ENCODE results near the gene LMBR1.
"Not testable (repeated sequence)": the region's sequence is repeated elsewhere in the genome, so short reads cannot be mapped to it uniquely, and the experiment has no call there.

The LMBR1 gene

DNA sequence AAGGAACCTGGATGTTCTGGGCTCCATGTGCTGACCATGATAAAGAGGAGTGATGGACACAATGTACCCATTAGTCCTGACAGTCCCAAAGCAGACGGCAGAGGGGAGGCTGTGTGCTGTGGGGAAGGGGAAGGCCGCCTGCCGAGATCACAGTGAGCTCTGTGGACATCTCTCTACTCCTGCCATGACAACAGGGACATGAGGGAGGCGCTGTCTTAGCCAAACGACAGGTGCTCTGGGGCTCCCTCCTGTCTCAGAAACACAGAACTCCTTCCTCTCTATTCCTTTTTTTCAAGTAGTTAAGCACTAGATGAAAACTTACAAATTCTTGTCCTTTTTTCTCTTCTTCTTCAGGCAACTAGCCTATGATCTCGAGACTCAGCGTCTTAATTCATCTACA, 139.4 kb downstream of the LMBR1 start:
- no peak for DNase-seq

DNA sequence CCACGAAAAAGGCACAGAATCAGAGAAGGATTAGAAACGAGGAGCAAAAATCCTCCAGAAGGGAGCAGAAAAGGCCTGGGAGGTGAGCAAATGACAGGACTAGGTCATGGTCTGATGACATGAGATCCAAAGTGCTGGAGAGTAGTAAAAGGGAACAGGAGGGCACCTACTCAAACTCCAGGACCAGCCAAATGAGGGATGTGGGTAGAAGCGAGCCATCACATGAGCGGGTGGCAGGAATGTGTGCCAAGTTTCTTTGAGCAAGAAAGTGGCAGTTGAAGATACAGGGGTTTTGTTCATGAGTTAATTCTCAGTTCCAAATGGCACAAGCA, 139.8 kb downstream of the LMBR1 start:
- no peak for DNase-seq

DNA sequence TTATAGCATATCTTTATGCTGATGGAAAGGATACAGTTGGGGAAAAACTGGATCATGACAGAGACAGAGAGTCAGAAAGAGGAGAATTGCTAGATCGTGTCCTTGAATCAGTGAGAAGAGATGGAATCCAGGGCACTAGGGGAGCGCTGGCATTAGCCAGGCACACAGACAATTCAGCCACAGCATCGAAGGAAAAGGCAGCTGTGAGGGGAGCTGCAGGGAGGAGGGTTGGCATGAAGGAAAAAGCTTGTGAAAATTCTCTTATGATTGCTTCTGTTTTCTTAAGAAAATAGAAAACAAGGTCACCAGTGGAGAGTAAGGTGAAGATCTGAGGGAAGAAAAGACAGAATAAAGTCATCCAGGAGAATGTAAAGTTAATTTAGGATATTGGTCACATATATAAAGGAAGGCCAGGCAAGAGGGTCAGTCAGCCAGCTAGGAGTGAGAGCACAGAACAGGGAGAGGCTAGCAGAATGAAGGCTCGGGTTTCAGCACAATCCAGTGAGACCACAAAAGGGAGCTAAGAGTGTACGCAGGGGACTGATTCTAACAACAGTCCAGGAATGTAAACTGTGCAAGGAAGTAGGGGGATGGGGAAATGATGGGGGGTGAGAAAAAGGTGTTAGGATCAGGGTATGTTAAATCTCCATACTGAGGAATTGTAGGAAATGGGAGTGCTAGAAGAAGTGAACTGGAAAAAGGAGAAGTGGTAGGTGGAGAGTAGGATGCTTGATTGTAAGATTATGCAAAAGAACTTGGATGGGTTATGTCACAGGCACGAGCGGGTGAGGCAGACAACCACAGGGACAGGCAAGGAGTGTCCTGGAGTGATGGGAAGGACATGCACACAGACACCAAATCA, 140.4 kb downstream of the LMBR1 start:
- DNase-seq, result no peak

DNA sequence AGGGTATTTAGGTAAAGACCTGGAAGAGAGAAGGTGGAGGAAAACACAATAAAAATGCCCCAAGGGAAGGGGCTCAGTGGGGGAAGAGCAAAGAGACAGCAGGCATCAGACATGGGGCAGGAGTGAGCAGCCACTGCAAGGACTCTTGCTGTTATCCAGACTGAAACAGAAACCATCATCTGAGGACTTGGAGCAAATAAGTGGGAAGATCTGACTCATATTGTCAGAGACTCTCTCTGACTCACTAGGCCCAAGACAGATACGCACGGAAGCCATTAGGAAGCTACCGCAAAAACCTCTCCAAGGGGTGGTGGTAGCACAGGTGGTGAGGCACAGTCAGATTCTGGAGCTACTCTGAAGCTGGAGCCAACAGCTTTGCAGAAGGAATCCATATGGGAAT, 141.7 kb downstream of the LMBR1 start:
- no peak for DNase-seq

DNA sequence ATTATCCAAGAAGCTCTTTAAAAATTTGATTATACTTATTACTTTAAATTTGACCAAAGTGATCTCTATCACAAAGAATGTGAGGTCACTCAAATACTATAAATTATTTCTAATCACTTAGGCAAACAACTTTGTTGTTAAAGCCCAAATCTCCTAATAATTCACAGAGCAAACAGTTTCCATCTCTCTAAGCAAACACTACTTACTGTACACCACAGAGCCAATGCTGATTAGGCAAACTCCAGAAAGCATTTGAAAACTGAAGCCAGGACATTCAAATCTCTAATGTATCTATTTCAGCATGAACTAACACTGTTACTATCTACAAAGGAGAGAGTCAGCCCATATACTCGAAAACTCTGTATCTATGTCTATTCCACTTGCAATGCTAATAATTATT, 145.3 kb downstream of the LMBR1 start:
- DNase-seq, result no peak

DNA sequence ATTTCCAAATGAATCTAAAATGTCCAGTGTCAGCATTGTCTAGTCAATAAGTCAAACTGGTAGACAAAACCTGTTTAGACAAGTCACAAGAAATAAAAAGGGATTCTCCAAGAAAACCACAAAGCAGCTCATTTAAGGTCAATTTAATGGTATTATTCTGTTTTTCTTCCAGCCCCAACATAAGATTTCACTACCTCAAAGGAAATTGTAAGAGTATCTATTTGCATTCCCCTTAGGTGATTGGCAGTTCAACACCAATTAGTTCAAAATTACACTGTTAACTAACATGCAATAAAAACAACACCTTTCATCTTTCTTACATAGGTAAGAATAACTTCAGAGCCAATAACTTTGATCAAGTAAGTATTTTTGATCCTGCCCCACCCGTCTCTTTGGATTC, 146.1 kb downstream of the LMBR1 start:
- no peak for DNase-seq

DNA sequence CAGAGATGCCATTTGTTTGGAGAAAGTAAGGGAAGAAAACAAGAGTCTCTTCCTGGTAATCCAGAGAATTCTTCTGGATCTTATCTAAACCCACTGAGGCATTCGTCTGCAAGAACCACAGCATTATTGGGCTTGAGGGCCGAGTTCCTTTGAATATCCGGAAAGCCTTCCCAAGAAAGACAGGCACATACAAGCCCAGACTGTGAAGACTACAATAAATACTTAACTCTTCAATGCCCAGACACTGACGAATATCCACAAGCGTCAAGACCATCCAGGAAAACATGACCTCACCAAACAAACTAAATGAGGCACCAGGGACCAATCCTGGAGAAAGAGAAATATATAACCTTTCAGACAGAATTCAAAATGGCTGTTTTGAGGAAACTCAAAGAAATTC, 153.4 kb downstream of the LMBR1 start:
- DNase-seq, result no peak

DNA sequence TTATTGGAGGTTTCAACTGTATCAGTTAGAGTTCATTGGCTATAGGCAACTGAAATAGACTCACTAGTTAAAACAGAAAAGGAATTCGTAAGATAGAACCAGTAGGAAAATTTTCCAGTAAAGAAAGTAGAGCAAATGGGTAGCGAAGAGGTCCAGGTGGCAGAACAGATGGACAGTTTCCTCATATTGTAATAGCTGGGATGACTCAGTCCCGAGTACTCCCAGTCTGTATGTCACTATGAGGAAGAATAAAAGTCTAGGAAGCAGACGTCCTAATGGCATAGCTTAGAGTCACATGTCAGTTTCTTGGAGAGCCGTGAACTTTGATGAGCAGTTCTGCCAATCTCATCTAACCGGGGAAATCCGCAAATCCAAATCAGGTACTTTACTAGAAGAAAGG, 157.1 kb downstream of the LMBR1 start:
- DNase-seq, result no peak

DNA sequence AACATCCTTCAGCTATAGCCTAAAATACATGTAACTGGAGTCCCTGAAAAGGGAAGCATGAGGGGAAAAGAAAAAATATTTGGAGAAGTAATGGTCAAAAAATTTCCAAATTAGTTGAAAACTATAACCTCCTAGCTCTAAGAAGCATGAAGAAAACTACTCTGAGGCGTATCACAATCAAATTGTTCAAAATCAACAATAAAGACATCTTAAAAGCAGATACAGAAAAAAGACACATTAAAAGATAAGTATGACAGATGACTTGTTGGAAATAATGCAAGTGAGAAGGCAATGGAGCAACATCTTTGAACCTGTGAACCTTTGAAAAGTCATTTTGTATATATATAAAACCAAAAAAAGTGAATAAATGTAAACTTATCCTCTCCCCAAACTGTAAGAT, 159.3 kb downstream of the LMBR1 start:
- DNase-seq, result no peak

DNA sequence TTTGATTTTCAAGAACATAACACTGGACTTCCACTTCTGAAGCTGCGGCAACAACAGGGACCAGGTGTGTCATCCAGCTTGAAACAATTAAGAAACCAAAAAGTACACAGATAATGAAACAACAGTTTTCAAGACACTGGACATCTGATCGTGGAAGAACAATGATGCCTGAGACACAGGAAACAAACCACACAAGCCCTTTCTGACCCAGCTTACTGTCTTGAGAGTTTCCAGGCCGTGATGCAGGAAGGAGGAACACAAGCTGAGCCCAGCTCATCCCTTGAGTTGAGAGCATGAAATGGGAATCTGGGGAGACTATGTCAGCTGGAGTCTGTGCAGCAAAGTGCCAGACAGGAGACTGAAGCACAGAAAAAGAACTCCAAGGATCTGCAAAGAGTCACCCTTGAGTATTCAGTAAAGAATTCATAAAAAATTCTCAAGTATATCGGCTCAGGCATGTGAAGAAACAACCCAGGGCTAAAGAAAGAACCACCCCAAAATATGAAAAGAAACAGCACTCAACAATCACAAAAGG, 160.8 kb downstream of the LMBR1 start:
- DNase-seq, result no peak

DNA sequence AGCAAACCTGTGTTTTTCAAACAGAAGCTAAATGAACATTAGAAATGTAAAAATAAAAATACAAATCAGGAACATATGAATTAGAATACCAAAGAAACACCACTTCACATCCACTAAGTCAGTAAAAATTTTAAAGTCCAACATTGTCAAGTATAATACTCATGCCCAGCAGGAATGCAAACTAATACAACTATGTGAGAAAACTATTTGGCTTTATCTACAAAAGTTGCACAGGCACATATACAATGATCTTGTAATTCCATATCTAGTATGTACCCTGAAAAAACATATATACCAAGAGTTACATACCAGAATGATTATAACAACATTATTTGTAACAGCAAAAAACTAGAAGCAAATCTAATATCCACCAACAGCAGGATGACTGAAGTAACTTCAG, 161.3 kb downstream of the LMBR1 start:
- no peak for DNase-seq

DNA sequence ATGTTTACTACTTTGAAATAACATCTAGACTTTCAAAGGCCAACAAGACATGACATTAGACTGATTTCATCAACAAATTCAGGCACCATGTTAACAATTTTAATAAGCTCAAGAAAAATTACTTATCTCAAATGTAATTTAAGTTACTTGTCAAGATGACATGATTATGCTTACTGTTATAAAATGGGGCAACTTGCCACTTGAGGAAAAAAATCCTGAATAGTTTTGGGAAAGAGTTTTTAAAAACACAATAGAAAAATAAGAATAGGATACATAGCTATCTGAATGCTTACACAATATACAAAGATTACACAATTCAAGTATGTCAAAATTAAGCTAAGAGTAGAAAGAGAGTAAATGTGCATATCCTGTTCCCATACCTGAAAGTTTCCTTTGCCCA, 167.0 kb downstream of the LMBR1 start:
- DNase-seq, result no peak

DNA sequence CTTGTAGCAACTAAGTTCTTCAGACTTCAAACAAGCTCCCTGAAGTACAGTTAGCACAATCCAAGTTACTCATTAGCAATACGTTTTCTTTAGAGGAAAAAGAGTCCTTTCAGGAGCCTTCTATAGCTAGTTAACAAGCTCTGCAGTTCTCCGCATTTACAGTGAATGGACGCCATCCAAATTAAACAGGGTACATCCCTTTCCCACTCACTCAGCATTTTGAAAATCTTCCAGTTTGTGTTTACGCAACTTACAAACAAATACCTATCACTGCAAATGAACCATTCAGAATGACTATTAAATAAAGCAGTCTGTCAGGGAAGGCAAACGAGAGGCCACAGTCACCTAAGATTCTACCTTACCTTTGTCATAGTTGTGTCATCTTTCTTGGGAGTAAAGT, 167.9 kb downstream of the LMBR1 start:
- peak; percentile 11 for DNase-seq

DNA sequence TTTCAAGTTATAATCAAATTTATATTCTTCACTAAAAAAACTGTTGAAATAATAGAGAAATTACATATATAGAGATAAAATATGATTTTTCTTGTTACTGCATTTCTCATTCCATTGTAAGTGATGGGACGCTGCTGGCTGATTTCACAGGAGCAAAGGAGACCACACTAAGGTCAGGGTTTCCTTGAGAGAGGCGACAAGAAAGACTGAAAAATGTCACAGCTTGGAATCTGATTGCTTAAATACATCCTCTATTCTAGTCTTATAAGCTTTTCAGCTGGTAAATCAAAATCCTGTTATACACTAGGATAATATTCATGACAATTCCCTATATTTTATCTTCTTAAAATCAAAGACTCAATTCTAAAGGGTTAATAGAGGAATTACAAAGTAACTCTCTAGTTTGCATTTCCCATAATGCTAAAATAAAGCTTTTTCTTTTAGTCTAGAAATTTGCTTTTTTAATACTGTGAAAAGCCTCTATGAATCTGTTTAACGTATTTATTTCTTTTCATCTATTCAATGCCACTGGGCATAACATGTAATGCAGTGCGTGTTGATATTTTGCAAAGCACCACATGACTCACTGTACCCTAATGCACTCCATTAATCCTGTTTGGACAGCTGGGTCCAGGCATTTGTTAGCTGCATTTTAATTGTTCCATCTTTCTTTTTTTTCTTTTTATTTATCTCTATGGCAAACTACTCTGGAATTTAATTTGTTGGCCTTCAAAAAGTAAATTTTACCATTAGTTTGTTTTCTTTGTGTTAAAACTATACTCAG, 170.7 kb downstream of the LMBR1 start:
- DNase-seq, result no peak

DNA sequence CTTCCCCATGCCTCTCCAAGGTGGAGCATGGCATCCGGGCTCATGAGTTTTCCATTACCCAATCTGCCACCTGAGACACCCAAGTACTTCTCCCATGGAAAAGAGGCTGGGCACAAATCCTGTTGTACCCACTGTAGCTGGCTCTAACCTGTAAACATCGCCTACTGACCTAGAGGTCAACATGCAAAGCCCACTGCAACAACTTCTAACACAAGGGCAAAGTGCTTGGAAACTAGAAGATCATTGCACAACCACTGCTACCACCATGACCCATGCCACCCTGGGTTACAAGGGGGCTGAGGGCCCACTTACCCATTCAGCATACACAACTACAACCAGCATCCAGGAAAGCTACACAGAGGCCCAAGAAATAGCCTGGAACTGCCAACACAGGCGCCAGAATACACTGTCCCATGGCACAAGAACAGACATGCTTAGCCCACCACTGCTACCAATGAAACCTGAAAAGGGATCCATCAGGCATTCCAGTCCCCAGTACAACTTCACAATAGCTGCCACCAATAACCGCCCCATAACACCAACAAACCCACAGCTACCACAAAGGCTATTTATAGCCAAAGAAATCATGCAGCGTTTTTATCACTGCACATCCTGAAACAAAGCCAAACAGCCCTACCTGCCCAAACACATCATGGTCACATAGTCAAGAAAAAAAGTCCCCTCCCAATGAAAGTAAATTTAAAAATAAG, 189.1 kb downstream of the LMBR1 start:
- no peak for DNase-seq

DNA sequence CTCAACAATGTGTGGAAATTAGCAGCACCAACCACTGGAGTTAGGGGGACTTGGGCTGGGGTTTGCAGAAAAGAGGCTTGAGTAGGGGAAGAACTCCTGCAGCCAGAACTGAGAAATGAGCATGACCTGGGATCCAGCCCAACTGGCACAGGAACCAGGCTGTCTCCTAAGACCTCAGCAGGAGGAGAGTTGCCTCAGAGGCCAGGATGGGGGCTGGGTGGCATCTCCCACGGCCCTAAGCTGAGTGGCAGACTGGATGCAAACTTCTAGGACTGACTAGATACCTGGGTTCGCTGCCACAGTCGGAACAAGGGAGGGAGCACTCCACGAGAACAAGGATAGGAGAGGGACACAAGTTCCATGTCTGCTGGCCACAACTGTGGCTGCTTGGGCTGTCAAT, 189.8 kb downstream of the LMBR1 start:
- no peak for DNase-seq

DNA sequence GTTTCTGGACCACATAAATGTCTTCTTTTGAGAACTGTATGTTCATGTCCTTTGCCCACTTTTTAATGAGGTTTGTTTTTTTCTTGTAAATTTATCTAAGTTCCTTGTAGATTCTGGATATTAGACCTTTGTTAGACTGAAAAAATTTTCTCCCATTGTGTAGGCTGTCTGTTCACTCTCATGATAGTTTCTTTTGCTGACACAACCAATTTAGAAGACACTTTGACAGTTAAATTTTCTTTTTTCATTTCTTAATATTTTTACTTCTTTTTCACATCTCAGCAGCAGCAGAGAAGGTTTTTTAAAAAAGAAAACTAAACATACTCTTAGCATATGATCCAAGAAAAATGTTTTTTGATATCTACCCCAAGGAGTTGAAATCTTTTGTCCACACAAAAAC, 190.6 kb downstream of the LMBR1 start:
- no peak for DNase-seq

DNA sequence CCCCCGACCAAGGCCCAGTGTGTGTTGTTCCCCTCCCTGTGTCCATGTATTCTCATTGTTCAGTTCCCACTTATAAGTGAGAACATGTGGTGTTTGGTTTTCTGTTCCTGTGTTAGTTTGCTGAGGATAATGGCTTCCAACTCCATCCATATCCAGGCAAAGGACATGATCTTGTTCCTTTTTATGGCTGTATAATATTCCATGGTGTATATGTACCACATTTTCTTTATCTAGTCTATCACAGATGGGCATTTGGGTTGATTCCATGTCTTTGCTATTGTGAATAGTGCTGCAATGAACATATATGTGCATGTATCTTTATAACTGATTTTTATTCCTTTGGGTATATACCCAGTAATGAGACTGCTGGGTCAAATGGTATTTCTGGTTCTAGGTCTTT, 191.2 kb downstream of the LMBR1 start:
- DNase-seq, result not testable (repeated sequence)

DNA sequence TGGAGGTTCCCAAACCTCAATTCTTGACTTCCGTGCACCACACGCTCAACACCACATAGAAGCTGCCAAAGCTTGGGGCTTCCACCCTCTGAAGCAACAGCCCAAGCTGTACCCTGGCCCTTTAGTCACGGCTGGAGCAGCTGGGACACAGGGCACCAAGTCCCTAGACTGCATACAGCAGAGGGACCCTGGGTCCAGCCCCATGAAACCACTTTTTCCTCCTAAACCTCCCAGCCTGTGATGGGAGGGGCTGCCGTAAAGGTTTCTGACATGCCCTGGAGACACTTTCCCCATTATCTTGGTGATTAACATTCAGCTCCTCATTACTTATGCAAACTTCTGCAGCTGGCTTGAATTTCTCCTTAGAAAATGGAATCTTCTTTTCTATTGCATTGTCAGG, 194.5 kb downstream of the LMBR1 start:
- not testable (repeated sequence) for DNase-seq

DNA sequence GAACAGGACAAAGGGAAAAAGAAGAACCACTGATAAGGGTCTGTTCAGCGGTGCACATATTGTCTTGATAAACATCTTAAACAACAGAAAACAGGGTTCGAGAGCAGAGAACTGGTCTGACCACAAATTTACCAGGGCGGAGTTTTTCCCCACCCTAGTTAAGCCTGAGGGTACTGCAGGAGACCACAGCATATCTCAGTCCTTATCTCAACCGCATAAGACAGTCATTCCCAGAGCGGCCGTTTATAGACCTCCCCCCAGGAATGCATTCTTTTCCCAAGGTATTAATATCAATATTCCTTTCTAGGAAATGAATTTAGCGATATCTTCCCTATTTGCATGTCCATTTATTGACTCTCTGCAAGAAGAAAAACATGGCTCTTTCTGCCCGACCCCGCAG, 195.7 kb downstream of the LMBR1 start:
- DNase-seq, result not testable (repeated sequence)

DNA sequence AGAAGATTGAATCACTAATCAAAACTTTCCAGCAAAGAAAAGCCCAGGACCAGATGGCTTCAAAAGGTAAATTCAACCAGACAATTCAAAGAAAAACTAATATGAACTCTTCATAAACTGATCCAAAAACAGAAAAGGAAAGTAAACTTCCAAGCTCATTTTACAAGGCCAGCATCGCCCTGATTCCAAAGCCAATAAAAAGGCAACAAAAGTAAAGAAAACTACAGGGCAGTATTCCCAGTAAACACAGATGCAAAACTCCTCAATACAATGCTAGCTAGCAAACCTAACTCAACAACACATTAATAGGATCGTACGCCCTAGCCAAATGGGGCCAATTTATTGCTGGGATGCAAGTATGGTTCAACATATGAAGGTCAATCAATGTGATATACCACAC, 199.4 kb downstream of the LMBR1 start:
- no peak for DNase-seq

DNA sequence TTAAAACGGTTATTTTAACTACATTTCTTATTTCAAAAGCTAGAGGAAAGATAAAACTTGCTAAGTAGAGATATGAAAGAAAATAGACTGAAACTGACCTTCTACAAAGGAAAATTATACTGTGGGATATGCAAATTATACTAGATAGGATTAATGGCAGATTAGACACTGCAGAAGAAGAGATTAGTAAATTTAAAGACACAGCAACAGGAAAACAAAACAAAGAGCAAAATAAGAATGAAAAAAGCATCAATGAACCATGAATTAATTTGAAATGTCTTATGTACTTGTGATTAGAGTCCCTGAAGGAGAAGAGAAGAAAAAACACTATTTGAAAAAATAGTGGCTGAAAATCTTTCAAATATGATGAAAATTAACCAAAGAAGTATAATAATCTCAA, 200.1 kb downstream of the LMBR1 start:
- no peak for DNase-seq

DNA sequence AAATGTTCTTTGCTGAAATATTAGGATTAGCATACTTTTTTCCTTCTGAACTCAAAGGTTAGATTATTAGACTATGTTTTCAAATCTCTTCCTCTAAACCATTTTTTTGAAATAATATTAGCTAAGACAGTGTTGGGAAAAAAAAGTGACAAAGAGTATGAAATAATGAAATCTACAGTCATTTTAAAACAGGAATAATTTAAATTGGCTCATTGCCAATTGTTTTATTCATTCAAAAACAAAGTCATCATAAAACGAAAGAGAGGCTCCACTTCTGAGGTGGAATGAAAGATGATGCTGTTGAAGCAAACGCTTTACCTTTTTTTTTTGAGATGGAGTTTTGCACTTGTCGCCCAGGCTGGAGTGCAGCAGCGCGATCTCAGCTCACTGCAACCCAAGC, 201.2 kb downstream of the LMBR1 start:
- DNase-seq, result no peak

DNA sequence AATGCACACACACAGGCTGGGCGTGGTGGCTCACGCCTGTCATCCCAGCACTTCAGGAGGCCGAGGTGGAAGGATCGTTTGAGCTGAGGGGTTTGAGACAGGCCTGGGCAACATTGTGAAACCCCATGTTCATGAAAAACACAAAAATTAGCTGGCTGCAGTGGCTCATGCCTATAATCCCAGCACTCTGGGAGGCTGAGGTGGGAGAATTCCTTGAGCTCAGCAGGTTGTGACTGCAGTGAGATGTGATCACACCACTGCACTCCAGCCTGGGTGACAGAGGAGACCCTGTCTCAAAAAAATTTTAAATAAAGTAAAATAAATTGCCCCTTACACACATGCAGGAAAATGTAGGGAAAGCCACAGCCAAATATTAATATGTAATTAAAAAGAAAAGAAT, 208.3 kb downstream of the LMBR1 start:
- DNase-seq, result no peak

All from NCI-H1092 treated with DMSO at 0.1 percent for 48 hours (cell line).